Upper lobe of left lung (tissue), 6 donors: Measurements from ENCODE around the gene MS4A10. TPM values are rescaled to one million over a fixed set of nuclear protein-coding genes. Genes with fewer than 3 reads are reported as not detected.
A peak's percentile ranks its signal among the peaks of the same experiment; 100 is the strongest.

Experiments
- ATAC-seq, 2 donors: fragments of 200-7000 bp; cut with Tn5 transposase; one replicate each; pipeline ENCODE4 v1.9.1; 2022; ENCODE audit warnings: mild to moderate bottlenecking in 2 of 2, moderate library complexity in 2 of 2; ENCODE audit not compliant: low FRiP score in 2 of 2
- DNase-seq, 2 donors: peaks; one replicate each; pipeline ENCODE4 v3.0.0-alpha.2; 2019 to 2020
- H3K27ac ChIP-seq, 4 donors: fragments of 200-600 bp; sonication (generic); one replicate each; pipeline ENCODE4 v1.5.1; 2016 to 2019
- H3K27me3 ChIP-seq, 4 donors: fragments of 200-600 bp; sonication (generic); one replicate each; pipeline ENCODE4 v1.5.1; 2017 to 2019
- H3K36me3 ChIP-seq, 4 donors: fragments of 200-600 bp; sonication (generic); one replicate each; pipeline ENCODE4 v1.5.1; 2016 to 2019
- H3K4me1 ChIP-seq, 4 donors: fragments of 200-600 bp; sonication (generic); one replicate each; pipeline ENCODE4 v1.5.1; 2018 to 2019
- H3K4me3 ChIP-seq, 4 donors: fragments of 200-600 bp; sonication (generic); one replicate each; pipeline ENCODE4 v1.5.1; 2017 to 2019; ENCODE audit warnings: mild to moderate bottlenecking in 2 of 4, moderate library complexity in 1 of 4
- H3K9me3 ChIP-seq, 4 donors: fragments of 200-600 bp; sonication (generic); one replicate each; pipeline ENCODE4 v1.5.1; 2018 to 2019
- EP300 ChIP-seq, 4 donors: sonication (generic); formaldehyde crosslinking; IDR thresholded peaks; one replicate each; pipeline ENCODE4 v1.5.1; 2017; ENCODE audit warnings: antibody characterized with exemption in 4 of 4, control low read depth in 2 of 4
- POLR2A ChIP-seq, 4 donors: fragments of 450-650 bp; IDR thresholded peaks; one replicate each; pipeline ENCODE4 v1.5.1; 2016 to 2017; ENCODE audit warnings: antibody characterized with exemption in 4 of 4, mild to moderate bottlenecking in 2 of 4
- POLR2AphosphoS5 ChIP-seq, 2 donors: sonication (generic); formaldehyde crosslinking; IDR thresholded peaks; one replicate each; pipeline ENCODE4 v1.5.1; 2017; ENCODE audit warnings: antibody characterized with exemption in 2 of 2
- whole genome bisulfite sequencing, 2 donors: methylation state at CpG; one replicate each; pipeline ENCODE4 v1.1.5; 2017 to 2018; 5-methylcytosine and 5-hydroxymethylcytosine counted together
- total RNA-seq, 6 donors: library from RNA; depleted of rRNA in 4 of 6; stranded (reverse); fragments of >200 nt in 4 of 6; gene quantifications; one replicate each; pipeline versions ENCODE4 v1.1.0 to v1.2.1, GENCODE V29; 2016 to 2021
- TF ChIP-seq, protein P1 (sequence below), 6 experiments: fragments of 450-650 bp in 4 of 6; fragments of 200-600 bp in 2 of 6; sonication (generic) in 2 of 6; IDR thresholded peaks; one replicate each; pipeline ENCODE4 v1.5.1; 2016 to 2019; ENCODE audit warnings: antibody characterized with exemption in 6 of 6
- donor health status: DM: no; HTN: no; CAD: no; lungs with moderate emphysema.
- donor health status: DM: no; HTN: yes; CAD: no; lungs with severe emphysema.

The MS4A10 gene
- total RNA-seq, 6 donors from 2014 or later, result not detected

DNA sequence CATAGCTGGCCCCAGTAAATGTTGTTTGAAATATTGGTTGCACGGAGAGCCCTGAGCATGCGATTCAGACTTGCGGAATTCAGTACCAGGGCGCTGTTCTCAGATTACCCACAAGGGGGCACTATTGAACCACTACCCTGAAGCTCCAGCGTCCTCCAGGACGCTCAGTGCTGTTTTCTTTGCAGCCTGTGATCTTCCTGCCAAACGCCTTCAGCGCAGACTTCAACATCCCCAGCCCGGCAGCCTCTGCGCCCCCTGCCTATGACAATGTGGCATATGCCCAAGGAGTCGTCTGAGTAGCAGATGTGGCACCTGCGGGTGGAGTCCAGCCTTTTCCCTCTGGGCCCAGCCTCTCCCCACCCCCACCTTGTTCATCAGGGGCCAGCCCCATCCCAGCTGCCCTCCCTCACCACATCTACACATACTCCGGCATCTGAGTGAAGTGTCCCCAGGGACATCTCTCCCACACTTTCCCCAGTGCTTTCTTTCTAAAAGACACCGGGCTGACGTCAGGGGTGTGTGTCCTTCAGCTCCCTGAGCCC, 9.6 kb upstream of the MS4A10 start:
- Histone ChIP-seq H3K27ac (peak overlapping the region in 1 of 4 donors; percentile 20), H3K4me1 (peaks cover 0 to 13% (median 6%) of the 10 kb centered on the region in 4 donors), H3K27me3 (no peaks in the 10 kb centered on the region), H3K36me3 (no peaks in the 10 kb centered on the region), H3K9me3 (no peaks in the 10 kb centered on the region), H3K4me3 (no peak overlapping the region)
- no peak for TF ChIP-seq POLR2A (IDR thresholded peaks at IDR 0.05)
- TF ChIP-seq, protein P1, sequence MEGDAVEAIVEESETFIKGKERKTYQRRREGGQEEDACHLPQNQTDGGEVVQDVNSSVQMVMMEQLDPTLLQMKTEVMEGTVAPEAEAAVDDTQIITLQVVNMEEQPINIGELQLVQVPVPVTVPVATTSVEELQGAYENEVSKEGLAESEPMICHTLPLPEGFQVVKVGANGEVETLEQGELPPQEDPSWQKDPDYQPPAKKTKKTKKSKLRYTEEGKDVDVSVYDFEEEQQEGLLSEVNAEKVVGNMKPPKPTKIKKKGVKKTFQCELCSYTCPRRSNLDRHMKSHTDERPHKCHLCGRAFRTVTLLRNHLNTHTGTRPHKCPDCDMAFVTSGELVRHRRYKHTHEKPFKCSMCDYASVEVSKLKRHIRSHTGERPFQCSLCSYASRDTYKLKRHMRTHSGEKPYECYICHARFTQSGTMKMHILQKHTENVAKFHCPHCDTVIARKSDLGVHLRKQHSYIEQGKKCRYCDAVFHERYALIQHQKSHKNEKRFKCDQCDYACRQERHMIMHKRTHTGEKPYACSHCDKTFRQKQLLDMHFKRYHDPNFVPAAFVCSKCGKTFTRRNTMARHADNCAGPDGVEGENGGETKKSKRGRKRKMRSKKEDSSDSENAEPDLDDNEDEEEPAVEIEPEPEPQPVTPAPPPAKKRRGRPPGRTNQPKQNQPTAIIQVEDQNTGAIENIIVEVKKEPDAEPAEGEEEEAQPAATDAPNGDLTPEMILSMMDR (IDR thresholded peaks at IDR 0.05), result peak; percentile 79 to 92 (median 86)
- ATAC-seq, result peak; percentile 91 to 92
- WGBS, 2 donors, result 16% methylated on average over 14 to 15 of the region's 15 CpGs
- peak in 1 of 2 donors; percentile 76 for DNase-seq

DNA sequence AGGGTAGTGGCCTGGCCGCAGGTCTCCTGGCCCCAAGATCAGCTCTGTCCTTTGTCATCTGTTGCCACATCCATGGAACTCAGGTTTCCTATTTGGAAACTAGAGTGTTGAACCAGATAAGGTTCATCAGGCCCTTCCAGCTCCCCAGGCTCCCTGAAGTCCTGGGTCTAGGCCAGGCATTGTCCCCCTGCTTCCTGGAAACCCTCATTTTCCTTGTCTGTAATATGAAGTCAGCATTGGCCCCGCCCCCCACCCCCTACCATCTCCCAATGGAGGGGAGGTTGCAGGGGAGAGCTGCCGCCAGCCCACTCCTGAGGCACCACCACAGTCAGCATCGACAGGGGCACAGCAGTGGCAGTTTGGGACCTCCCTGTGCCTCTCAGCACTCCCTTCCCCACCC, 9.0 kb upstream of the MS4A10 start:
- H3K9me3 ChIP-seq, result no peaks in the 10 kb centered on the region
- H3K36me3 ChIP-seq, result no peaks in the 10 kb centered on the region
- peaks cover 0 to 13% (median 6%) of the 10 kb centered on the region in 4 donors for H3K4me1 ChIP-seq
- no peaks in the 10 kb centered on the region for H3K27me3 ChIP-seq
- peak overlapping the region in 2 of 4 donors; percentile 6 to 20 for H3K27ac ChIP-seq
- DNase-seq (no peak), ATAC-seq (no peak)
- WGBS, 2 donors, result 90% methylated on average over 3 of the region's 4 CpGs; no CpG with 5 or more reads in 1 of the 2 donors
- H3K4me3 ChIP-seq, result no peak overlapping the region
- TF ChIP-seq POLR2A (IDR thresholded peaks at IDR 0.05), result no peak
- TF ChIP-seq POLR2AphosphoS5 (IDR thresholded peaks at IDR 0.05), result no peak
- TF ChIP-seq, protein P1 (IDR thresholded peaks at IDR 0.05), result no peak
- TF ChIP-seq EP300 (IDR thresholded peaks at IDR 0.05), result no peak

DNA sequence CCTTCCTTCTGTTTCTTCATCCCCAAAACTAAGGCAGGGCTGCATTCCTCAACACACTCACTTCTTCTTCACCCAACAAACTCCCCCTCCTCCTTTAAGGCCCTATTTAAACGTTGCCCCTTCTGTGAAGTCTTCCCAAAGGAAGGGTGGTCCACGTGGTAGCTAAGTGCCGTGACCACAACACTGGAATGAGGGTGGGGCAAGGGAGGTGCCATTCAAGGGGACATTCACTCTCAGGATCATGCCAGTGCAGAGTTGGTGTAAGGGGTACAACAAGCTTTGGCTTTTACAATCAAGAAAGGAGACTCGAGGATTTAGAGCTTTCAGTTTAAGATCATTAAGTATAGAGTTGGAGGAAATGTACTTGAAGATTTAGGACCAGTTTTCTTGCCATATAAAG, 8.0 kb upstream of the MS4A10 start:
- WGBS, 2 donors, result 31 to 56% methylated on average over 4 of the region's 4 CpGs
- H3K27ac ChIP-seq, result no peak overlapping the region

DNA sequence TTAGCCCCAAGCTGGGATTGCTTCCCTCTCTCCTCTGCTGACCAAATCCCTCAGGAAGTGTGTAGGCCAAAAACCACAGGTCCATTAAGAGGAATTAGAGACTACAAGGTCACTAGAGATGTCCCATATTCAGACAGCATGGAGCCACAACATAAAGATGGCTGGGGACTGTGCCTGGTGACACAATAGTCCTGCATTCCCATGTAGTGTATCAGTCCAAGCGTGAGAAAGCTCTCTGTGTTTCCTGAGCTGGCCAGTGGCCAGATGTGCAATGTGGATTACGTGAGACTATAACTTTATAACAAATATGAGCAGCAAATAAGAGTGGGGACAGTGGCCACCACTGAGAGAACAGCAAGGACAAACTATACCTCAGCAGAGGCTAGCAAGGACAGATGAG, 7.6 kb upstream of the MS4A10 start:
- TF ChIP-seq POLR2A (IDR thresholded peaks at IDR 0.05) (no peak), POLR2AphosphoS5 (IDR thresholded peaks at IDR 0.05) (no peak), EP300 (IDR thresholded peaks at IDR 0.05) (no peak)
- TF ChIP-seq, protein P1 (IDR thresholded peaks at IDR 0.05), result no peak
- H3K9me3 ChIP-seq, result no peaks in the 10 kb centered on the region
- ATAC-seq (no peak), DNase-seq (no peak)
- no peaks in the 10 kb centered on the region for H3K36me3 ChIP-seq
- H3K27ac ChIP-seq, result no peak overlapping the region
- peaks cover 0 to 13% (median 6%) of the 10 kb centered on the region in 4 donors for H3K4me1 ChIP-seq
- H3K27me3 ChIP-seq, result no peaks in the 10 kb centered on the region
- no peak overlapping the region for H3K4me3 ChIP-seq
- 28 to 29% methylated on average over 2 of the region's 2 CpGs for WGBS, 2 donors

More for the DNA sequence above, 8.0 kb upstream of the MS4A10 start:
- Histone ChIP-seq H3K9me3 (no peaks in the 10 kb centered on the region), H3K27me3 (no peaks in the 10 kb centered on the region), H3K4me1 (peaks cover 0 to 13% (median 6%) of the 10 kb centered on the region in 4 donors), H3K36me3 (no peaks in the 10 kb centered on the region), H3K4me3 (no peak overlapping the region)
- TF ChIP-seq POLR2A (IDR thresholded peaks at IDR 0.05) (no peak), EP300 (IDR thresholded peaks at IDR 0.05) (no peak), POLR2AphosphoS5 (IDR thresholded peaks at IDR 0.05) (no peak)
- TF ChIP-seq, protein P1 (IDR thresholded peaks at IDR 0.05), result no peak
- DNase-seq (no peak), ATAC-seq (no peak)

DNA sequence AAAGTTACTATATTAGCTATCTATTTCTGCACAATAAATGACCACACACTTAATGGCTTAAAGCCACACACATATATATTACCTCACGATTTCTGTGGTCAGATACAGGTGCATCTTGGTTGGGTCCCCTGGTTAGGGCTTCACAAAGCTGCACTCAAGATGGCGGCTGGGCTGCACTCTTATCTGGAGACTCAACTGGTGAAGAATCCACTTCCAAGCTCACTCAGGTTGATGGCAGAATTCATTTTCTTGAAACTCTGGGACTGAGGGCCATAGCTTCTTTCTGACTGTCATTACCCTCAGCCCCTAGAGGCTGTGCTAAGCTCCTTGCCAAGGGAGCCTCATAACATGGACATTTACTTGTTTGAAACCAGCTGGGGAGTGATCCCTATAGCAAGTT, 5.1 kb upstream of the MS4A10 start:
- no peak for DNase-seq
- 95 to 100% methylated on average over 2 of the region's 2 CpGs for WGBS, 2 donors
- H3K27me3 ChIP-seq, result no peaks in the 10 kb centered on the region
- ATAC-seq, result no peak
- no peaks in the 10 kb centered on the region for H3K36me3 ChIP-seq
- H3K4me3 ChIP-seq, result no peak overlapping the region
- no peaks in the 10 kb centered on the region for H3K9me3 ChIP-seq
- H3K27ac ChIP-seq, result no peak overlapping the region
- TF ChIP-seq, protein P1 (IDR thresholded peaks at IDR 0.05), result no peak
- no peak for TF ChIP-seq POLR2AphosphoS5 (IDR thresholded peaks at IDR 0.05)
- TF ChIP-seq POLR2A (IDR thresholded peaks at IDR 0.05), result no peak
- no peak for TF ChIP-seq EP300 (IDR thresholded peaks at IDR 0.05)
- peaks cover 0 to 12% (median 5%) of the 10 kb centered on the region in 4 donors for H3K4me1 ChIP-seq
